HL-60 (cell line): ENCODE results near the gene GOLGB1.

Source experiments
- GABPA ChIP-seq: IDR thresholded peaks from 2 replicates; pipeline ENCODE4 v1.6.1; 2012; ENCODE audit warnings: low read depth
- TF ChIP-seq, protein P1 (sequence below): IDR thresholded peaks from one replicate; pipeline ENCODE4 v1.5.1; 2011; ENCODE audit warnings: low read length, control low read depth, inconsistent platforms; ENCODE audit not compliant: insufficient read depth
- TF ChIP-seq, protein P2 (sequence below): IDR thresholded peaks from 2 replicates; pipeline ENCODE4 v1.6.1; 2012; ENCODE audit warnings: low read depth; ENCODE audit not compliant: insufficient replicate concordance

DNA sequence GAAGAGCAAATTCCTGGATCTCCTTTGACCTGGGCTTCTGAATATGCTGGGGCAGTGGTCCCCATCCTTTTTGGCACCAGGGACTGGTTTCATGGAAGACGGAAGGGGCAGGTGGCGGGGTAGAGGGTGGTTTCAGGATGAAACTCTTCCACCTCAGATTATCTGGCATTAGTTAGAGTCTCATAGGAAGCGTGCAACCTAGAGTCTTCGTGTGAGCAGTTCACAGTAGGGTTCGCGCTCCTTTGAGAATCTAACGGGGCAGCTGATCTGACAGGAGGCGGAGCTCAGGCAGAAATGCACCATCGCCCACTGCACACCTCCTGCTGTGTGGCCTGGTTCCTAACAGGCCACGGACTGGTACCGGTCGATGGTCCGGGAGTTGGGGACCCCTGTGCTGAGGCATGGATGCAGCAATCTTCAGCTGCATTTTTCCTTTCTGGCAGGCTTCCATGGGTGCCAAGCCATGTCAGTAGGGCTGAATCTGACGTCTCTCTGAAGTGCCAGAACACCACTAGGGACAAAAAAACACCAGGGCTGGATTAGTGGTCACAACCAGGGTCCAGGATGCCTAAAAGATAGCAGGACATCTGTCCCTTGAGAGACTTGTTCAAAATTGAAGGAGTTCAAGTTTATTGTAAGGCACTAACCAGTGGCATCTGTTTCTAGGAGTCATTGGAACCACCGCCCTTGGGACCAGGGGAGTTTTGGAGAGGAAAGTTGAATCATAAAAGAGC, 8.4 kb upstream of the GOLGB1 start:
- TF ChIP-seq, protein P1, sequence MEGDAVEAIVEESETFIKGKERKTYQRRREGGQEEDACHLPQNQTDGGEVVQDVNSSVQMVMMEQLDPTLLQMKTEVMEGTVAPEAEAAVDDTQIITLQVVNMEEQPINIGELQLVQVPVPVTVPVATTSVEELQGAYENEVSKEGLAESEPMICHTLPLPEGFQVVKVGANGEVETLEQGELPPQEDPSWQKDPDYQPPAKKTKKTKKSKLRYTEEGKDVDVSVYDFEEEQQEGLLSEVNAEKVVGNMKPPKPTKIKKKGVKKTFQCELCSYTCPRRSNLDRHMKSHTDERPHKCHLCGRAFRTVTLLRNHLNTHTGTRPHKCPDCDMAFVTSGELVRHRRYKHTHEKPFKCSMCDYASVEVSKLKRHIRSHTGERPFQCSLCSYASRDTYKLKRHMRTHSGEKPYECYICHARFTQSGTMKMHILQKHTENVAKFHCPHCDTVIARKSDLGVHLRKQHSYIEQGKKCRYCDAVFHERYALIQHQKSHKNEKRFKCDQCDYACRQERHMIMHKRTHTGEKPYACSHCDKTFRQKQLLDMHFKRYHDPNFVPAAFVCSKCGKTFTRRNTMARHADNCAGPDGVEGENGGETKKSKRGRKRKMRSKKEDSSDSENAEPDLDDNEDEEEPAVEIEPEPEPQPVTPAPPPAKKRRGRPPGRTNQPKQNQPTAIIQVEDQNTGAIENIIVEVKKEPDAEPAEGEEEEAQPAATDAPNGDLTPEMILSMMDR = no peak
- TF ChIP-seq, protein P2, sequence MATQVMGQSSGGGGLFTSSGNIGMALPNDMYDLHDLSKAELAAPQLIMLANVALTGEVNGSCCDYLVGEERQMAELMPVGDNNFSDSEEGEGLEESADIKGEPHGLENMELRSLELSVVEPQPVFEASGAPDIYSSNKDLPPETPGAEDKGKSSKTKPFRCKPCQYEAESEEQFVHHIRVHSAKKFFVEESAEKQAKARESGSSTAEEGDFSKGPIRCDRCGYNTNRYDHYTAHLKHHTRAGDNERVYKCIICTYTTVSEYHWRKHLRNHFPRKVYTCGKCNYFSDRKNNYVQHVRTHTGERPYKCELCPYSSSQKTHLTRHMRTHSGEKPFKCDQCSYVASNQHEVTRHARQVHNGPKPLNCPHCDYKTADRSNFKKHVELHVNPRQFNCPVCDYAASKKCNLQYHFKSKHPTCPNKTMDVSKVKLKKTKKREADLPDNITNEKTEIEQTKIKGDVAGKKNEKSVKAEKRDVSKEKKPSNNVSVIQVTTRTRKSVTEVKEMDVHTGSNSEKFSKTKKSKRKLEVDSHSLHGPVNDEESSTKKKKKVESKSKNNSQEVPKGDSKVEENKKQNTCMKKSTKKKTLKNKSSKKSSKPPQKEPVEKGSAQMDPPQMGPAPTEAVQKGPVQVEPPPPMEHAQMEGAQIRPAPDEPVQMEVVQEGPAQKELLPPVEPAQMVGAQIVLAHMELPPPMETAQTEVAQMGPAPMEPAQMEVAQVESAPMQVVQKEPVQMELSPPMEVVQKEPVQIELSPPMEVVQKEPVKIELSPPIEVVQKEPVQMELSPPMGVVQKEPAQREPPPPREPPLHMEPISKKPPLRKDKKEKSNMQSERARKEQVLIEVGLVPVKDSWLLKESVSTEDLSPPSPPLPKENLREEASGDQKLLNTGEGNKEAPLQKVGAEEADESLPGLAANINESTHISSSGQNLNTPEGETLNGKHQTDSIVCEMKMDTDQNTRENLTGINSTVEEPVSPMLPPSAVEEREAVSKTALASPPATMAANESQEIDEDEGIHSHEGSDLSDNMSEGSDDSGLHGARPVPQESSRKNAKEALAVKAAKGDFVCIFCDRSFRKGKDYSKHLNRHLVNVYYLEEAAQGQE = no peak
- no peak for TF ChIP-seq GABPA
